MM.1S (cell line): ENCODE data around the gene SOX11.

Experiments
- CTCF ChIP-seq: fragments of 300-600 bp; sonication (generic); IDR thresholded peaks from 2 replicates; pipeline ENCODE4 v1.5.1; 2016; ENCODE audit warnings: antibody characterized with exemption, low read length, mixed read lengths
- EZH2 ChIP-seq: fragments of 300-600 bp; sonication (generic); optimal IDR thresholded peaks from 2 replicates; pipeline ENCODE3; 2017; ENCODE audit warnings: low read depth, mild to moderate bottlenecking, antibody characterized with exemption, low read length, mixed read lengths

DNA sequence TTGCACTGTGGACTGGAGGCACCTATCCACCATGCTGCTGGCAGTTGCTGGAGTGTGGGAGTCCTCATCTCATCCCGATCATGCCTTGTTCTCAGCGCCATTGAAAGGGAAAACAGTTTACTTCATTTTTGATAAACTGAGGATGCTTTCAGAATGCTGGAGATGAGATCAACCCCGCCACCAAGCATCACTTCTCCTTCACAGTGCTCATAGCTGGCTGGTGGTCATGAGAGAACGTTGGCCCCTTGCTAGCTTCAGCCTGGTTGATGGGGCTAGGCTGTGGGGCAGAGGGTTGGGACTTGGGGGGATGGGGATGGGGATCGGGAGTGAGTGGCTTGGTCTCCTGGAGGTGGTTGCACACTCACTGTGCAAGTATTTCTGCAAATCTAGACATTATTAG, 30.1 kb downstream of the SOX11 start:
- TF ChIP-seq EZH2 (no peak), CTCF (no peak)
